Uterus (tissue), 4 donors: ENCODE results near the gene ZDHHC8. TPM values are rescaled to one million over a fixed set of nuclear protein-coding genes. Genes with fewer than 3 reads are reported as not detected.

Experiments used
- DNase-seq, 2 donors: peaks; one replicate each; pipeline ENCODE4 v3.0.0-alpha.2; 2019 to 2020
- H3K27ac ChIP-seq, 2 donors: fragments of 200-600 bp; sonication (generic); 1 replicate in 1 of 2; 2 replicates in 1 of 2; pipeline ENCODE4 v1.5.1; 2016 to 2018
- H3K27me3 ChIP-seq, 2 donors: fragments of 200-600 bp; sonication (generic); one replicate each; pipeline ENCODE4 v1.5.1; 2018 to 2019; ENCODE audit warnings: control low read depth in 1 of 2
- H3K36me3 ChIP-seq, 2 donors: fragments of 200-600 bp; sonication (generic); one replicate each; pipeline ENCODE4 v1.5.1; 2019; ENCODE audit warnings: control low read depth in 1 of 2
- H3K4me1 ChIP-seq, 2 donors: fragments of 200-600 bp; sonication (generic); one replicate each; pipeline ENCODE4 v1.5.1; 2018 to 2019; ENCODE audit warnings: control low read depth in 1 of 2
- H3K4me3 ChIP-seq, 2 donors: fragments of 200-600 bp; sonication (generic); 1 replicate in 1 of 2; 2 replicates in 1 of 2; pipeline ENCODE4 v1.5.1; 2018 to 2019; ENCODE audit warnings: mild to moderate bottlenecking in 1 of 2
- H3K9me3 ChIP-seq, 2 donors: fragments of 200-600 bp; sonication (generic); one replicate each; pipeline ENCODE4 v1.5.1; 2019; ENCODE audit warnings: control low read depth in 1 of 2
- POLR2A ChIP-seq, 2 donors: fragments of 450-650 bp; IDR thresholded peaks; one replicate each; pipeline ENCODE4 v1.6.1; 2016; ENCODE audit warnings: antibody characterized with exemption in 2 of 2, mild to moderate bottlenecking in 1 of 2, moderate library complexity in 1 of 2
- intact Hi-C: fragments of 100-400 bp; cut with DNase I; formaldehyde crosslinking; loops from one replicate; pipeline ENCODE4 v1.15.1; 2023; ENCODE audit warnings: low total_unique reads
- total RNA-seq, 4 donors: library from RNA; depleted of rRNA in 3 of 4; stranded (reverse); fragments of >200 nt in 3 of 4; gene quantifications; one replicate each; pipeline versions ENCODE4 v1.1.0 to v1.2.4, GENCODE V29; 2014 to 2023
- TF ChIP-seq, protein P1 (sequence below), 4 experiments: fragments of 200-600 bp in 2 of 4; fragments of 450-650 bp in 2 of 4; sonication (generic) in 2 of 4; IDR thresholded peaks; one replicate each; pipeline ENCODE4 v1.5.1; 2016 to 2019; ENCODE audit warnings: antibody characterized with exemption in 4 of 4, mild to moderate bottlenecking in 2 of 4, moderate library complexity in 1 of 4
- donor health status: DM: yes; HTN: yes; CAD: no.

The ZDHHC8 gene
- total RNA-seq, 4 donors from 2014 or later, result 2.4 to 87.9 (median 20.1) TPM

DNA sequence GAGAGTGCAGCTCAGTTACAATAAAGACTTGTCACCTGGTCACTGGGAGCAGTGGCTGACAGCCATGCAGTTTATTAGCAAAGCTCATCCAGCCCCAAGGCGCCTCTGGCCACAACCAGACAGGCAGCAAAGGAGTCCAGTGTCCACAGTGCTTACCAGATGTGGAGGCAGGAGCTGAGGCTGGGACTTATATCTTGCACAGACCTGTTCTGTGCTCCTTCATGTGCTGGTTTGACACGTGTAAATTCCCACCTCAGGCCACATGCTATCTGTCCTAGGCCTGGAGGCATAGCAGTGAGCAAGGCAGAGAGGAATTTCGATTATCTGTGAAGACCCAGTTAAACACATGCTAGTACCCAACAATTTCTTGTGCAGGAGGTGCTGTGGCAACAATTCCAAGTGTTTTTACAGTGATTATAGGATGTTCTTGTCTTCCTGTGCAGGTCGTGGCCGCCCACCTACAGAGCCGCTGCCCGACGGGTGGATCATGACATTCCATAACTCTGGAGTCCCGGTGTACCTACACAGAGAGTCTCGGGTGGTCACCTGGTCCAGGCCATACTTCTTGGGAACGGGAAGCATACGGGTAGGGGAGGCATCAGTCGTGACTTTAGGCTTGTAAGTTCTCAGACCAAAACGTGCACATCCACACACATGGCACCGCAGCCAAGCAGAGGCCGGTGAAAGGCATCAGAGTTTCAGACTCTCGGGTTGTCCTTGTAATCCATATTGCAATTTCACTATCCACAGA is 42.2 kb upstream of the ZDHHC8 start:
- Histone ChIP-seq H3K4me1 (peaks cover 0 to 6% of the 10 kb centered on the region in 2 donors), H3K36me3 (no peaks in the 10 kb centered on the region), H3K4me3 (no peak overlapping the region), H3K27ac (no peak overlapping the region), H3K9me3 (no peaks in the 10 kb centered on the region), H3K27me3 (no peaks in the 10 kb centered on the region)
- DNase-seq, result no peak
- intact Hi-C loops, result no loop called here
- no peak for TF ChIP-seq POLR2A (IDR thresholded peaks at IDR 0.05)
- TF ChIP-seq, protein P1, sequence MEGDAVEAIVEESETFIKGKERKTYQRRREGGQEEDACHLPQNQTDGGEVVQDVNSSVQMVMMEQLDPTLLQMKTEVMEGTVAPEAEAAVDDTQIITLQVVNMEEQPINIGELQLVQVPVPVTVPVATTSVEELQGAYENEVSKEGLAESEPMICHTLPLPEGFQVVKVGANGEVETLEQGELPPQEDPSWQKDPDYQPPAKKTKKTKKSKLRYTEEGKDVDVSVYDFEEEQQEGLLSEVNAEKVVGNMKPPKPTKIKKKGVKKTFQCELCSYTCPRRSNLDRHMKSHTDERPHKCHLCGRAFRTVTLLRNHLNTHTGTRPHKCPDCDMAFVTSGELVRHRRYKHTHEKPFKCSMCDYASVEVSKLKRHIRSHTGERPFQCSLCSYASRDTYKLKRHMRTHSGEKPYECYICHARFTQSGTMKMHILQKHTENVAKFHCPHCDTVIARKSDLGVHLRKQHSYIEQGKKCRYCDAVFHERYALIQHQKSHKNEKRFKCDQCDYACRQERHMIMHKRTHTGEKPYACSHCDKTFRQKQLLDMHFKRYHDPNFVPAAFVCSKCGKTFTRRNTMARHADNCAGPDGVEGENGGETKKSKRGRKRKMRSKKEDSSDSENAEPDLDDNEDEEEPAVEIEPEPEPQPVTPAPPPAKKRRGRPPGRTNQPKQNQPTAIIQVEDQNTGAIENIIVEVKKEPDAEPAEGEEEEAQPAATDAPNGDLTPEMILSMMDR (IDR thresholded peaks at IDR 0.05), result no peak

DNA sequence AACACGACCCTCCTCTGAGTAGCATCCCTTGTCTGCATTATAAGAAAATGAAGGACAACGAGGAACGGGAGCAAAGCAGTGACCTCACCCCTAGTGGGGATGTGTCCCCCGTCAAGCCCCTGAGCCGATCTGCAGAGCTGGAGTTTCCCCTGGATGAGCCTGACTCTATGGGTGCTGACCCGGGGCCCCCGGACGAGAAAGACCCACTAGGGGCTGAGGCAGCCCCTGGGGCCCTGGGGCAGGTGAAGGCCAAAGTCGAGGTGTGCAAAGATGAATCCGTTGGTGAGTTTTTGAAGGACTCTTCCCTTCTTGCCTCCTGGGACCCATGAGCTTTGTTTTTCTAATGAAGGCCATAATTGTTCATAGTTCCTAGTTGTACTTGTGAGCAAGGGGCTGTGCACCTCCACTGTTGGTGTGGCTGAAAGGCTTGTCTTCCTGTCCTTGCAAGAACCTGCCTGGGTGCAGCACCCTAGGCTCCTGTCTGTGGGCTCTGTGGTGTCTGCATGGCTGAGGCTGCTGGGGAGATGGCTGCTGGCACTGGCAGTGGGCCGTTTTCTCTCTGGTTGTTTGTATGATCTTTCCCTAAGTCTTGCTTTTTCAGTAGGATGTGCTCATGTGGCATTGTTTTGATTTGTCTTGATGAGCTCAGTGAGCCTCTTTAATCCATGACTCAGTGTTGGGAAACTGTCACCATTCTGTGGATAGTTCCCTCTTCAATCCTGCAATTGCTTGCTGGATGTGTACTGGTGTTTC is 41.5 kb upstream of the ZDHHC8 start:
- H3K9me3 ChIP-seq, result no peaks in the 10 kb centered on the region
- no peaks in the 10 kb centered on the region for H3K4me1 ChIP-seq
- no peak for TF ChIP-seq POLR2A (IDR thresholded peaks at IDR 0.05)
- TF ChIP-seq, protein P1 (IDR thresholded peaks at IDR 0.05), result no peak
- no peaks in the 10 kb centered on the region for H3K36me3 ChIP-seq
- no peak overlapping the region for H3K27ac ChIP-seq
- intact Hi-C loops, result no loop called here
- H3K4me3 ChIP-seq, result no peak overlapping the region
- no peaks in the 10 kb centered on the region for H3K27me3 ChIP-seq
- DNase-seq, result no peak

DNA sequence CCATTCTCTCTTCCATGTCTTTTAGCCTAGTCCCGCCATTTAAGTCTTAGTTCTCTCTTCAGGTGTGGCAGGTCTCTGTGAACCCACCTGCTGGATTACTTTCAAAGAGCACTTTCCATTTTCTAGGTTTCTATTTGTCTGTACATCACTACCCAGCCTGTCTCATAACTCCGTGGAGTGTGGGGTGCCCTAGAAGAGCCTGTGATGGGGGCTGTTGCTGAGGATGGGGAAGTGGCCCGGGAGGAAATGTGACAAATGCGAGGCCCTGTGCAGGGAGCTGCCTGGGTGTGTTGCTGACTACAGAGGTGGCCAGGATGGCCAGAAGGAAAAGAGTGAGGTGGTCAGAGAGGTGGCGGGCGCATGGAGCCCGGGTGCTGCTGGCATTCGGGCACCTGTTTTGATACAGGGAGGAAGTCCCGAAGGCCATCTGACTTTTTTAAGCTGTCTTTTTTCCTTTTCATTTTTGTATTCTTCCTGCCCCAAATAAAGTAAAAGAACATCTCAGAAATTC is 40.8 kb upstream of the ZDHHC8 start:
- TF ChIP-seq POLR2A (IDR thresholded peaks at IDR 0.05), result no peak
- TF ChIP-seq, protein P1 (IDR thresholded peaks at IDR 0.05), result no peak
- intact Hi-C loops, result no loop called here

DNA sequence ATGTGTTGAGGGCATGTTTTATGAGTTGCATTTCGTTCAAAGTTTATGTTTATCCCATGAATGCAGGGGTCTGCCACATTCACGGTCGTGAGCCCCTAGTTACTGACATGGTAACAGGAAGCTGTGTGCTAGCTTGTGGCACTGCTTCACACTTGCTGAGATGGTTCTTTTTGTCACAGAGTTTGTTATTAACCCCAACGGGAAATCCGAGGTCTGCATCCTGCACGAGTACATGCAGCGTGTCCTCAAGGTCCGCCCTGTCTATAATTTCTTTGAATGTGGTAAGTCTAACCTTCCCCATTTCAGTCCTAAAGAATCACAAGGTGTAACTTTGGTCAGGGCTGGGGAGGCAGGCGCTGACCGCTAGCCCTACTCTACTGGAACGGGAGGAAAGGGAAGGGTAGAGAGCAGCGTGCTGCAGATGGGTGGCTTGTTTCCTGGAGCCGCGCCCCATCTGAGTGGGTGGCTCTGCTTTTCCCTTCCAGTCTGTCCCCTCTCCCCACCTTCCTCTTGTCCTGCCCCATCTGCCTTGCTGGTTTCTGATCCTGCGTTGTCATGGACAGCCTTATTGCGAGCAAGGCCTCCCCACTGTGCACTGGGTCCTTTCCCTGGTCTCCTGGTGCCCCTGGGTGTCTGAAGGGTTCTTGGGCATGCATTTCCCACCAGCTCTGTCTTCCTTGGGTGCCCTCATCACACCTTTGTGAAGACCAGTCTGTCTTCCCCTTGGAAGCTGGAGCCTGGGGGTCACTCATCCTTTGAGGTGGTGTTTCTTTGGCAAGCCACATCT is 39.7 kb upstream of the ZDHHC8 start:
- no peak for DNase-seq
- no peaks in the 10 kb centered on the region for H3K9me3 ChIP-seq
- no peaks in the 10 kb centered on the region for H3K36me3 ChIP-seq
- intact Hi-C loops, result no loop called here
- no peaks in the 10 kb centered on the region for H3K27me3 ChIP-seq
- H3K4me3 ChIP-seq, result no peak overlapping the region
- H3K27ac ChIP-seq, result no peak overlapping the region
- TF ChIP-seq, protein P1 (IDR thresholded peaks at IDR 0.05), result no peak
- no peak for TF ChIP-seq POLR2A (IDR thresholded peaks at IDR 0.05)
- H3K4me1 ChIP-seq, result no peaks in the 10 kb centered on the region

More for the DNA sequence above, 40.8 kb upstream of the ZDHHC8 start:
- Histone ChIP-seq H3K9me3 (no peaks in the 10 kb centered on the region), H3K27me3 (no peaks in the 10 kb centered on the region), H3K4me3 (no peak overlapping the region), H3K36me3 (no peaks in the 10 kb centered on the region), H3K27ac (no peak overlapping the region), H3K4me1 (no peaks in the 10 kb centered on the region)
- DNase-seq, result no peak
